Smooth muscle cell of the brain vasculature (primary cell): ENCODE data around the gene ZP1.
"Not testable (repeated sequence)": the region's sequence is repeated elsewhere in the genome, so short reads cannot be mapped to it uniquely, and the experiment has no call there.

Experiments
- DNase-seq: peaks from one replicate; pipeline ENCODE4 v3.0.0-alpha.2; 2012; ENCODE audit warnings: low read depth, low spot score

Gene ZP1, protein sequence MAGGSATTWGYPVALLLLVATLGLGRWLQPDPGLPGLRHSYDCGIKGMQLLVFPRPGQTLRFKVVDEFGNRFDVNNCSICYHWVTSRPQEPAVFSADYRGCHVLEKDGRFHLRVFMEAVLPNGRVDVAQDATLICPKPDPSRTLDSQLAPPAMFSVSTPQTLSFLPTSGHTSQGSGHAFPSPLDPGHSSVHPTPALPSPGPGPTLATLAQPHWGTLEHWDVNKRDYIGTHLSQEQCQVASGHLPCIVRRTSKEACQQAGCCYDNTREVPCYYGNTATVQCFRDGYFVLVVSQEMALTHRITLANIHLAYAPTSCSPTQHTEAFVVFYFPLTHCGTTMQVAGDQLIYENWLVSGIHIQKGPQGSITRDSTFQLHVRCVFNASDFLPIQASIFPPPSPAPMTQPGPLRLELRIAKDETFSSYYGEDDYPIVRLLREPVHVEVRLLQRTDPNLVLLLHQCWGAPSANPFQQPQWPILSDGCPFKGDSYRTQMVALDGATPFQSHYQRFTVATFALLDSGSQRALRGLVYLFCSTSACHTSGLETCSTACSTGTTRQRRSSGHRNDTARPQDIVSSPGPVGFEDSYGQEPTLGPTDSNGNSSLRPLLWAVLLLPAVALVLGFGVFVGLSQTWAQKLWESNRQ

DNA sequence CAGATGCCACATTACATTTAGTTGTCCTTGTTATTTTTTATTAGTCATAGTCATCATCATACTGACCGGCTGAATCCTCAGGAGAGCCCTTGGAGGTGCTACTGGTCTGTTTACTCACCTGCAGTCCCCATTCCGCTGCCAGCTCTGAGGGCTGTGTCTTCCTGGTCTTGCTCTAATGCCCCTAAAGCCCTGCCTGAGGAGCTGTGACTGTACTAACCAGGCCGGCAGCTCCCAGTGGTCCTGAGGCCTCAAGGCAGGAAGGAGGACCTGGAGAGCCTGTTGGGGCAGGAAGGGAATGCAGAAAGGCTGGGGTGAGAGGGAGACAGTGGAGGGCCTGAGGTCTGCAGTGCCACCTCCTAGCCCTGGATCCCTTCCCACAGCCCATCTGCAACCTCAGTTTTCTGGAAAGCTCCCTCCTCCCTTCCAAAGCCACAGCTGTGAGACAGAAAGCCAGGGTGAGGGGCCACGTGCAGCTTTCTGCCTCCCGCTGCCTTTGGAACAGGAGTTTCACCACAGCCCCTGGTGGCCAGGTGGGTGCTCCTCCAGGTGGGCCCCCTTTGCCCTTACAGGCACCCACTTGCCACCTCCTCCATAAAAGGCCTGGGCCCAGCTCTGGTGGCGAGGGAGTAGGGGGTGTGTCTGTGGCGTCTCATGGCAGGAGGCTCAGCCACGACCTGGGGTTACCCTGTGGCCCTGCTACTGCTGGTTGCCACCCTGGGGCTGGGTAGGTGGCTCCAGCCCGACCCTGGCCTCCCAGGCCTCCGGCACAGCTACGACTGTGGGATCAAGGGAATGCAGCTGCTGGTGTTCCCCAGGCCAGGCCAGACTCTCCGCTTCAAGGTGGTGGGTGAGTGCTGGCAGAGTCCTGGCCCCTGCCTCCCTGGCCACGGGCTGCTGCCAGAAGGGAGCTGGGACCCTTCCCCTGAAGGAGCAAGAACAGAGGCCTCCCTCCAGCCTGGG is at the start of gene ZP1:
Gene ZP1 (plus strand): TSS at position 632 of the 960 bp plus-strand sequence. CDS start 20 bp downstream, at position 652.
- no peak for DNase-seq

DNA sequence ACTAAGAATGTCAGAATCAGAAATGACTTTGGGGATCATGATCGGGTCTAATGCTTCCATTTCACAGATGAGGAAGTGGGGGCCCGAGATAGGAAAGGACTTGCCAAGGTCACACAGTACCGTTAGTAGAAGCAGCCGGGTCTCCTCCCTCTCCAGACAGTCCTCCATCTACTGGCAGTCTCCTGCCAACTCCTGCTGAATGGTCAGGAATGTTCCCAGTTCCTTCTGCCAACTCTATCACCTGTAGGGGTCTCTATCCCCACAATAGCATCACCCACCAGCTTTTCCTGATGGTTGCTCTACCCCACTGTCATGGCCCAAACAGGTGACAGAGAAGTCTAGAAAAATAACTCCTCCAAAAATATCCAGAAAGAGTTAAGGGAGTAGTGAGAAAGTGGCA is 49.3 kb upstream of the ZP1 start:
- DNase-seq, result no peak

DNA sequence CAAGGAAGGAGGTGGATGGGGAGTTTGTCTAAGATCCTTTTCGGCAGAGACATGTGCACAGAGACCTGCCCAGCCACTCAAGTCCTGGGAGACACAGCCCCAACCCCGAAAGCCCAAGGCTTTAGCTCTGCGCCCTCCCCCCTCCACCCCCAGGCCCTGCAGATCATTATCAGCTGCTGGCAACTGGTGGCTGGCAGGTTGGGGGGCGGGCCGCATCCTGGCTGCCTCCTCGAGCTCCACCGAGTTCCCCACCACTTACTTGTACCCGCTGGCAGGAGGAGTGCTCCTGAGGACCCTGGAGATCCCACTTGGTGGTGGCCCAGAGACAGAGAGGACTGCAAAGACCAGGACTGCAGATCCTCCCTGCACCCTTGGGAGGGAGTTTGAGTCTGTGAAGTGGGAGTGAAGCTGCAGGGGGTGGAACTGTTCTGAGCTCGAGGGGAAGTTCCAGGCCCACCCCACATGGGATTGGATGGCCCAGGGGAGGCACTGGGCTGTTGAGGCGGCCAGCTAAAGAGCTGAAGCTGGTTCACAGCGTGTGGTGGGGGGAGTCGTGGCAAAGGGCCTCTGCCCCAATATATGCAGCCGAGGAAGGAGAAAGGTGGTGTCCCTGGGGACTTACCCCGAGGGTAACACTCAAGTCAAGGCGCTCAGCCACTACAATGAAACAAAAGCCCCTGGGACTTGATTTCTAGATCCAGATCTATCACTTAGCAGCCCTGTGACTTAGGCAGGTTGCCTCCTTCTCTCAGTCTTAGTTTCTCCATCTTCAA is 45.3 kb upstream of the ZP1 start:
- no peak for DNase-seq

DNA sequence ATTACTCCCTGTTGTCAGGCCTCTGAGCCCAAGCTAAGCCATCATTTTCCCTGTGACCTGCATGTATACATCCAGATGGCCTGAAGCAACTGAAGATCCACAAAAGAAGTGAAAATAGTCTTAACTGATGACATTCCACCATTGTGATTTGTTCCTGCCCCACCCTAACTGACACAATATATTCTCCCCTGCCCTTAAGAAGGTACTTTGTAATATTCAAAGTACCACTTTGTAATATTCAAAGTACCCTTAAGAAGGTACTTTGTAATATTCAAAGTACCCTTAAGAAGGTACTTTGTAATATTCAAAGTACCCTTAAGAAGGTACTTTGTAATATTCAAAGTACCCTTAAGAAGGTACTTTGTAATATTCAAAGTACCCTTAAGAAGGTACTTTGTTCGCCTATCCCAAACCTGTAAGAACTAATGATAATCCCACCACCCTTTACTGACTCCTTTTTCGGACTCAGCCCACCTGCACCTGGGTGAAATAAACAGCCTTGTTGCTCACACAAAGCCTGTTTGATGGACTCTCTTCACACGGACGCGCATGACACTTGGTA is 43.5 kb upstream of the ZP1 start:
- not testable (repeated sequence) for DNase-seq

DNA sequence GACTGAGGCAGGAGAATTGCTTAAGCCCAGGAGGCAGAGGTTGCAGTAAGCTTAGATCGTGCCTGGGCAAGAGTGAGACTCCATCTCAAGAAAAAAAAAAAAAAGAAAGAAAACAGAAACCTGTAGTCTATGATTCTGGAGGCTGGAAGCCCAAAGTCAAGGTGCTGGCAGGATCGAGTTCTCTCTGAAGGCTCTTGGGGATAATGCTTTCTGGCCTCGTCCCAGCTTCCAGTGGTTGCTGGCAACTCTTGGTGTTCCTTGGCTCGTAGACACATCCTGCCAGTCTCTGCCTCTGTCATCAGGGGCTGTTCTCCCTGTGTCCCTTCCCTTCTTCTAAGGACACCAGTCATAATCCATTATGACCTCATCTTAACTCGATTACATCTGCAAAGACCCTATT is 42.2 kb upstream of the ZP1 start:
- no peak for DNase-seq

DNA sequence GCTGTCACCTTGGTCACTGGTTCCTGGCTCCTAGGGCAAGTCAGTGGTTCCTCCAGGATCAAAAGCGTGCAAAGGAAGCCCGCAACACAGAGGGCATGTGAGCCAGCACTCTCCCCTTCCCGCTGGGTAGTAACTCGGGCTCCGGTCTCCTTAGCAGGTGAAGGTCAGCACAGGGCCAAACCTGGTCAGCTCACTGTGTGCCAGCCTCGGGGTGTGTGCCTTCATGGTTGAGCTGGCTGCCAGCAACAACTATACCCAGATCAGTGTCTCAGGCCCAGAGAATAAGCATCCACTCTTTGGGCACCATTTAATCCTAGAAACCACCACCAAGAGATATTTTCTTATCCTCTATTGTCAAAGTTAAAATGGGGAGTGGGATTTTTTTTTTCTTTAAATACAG is 41.6 kb upstream of the ZP1 start:
- no peak for DNase-seq

DNA sequence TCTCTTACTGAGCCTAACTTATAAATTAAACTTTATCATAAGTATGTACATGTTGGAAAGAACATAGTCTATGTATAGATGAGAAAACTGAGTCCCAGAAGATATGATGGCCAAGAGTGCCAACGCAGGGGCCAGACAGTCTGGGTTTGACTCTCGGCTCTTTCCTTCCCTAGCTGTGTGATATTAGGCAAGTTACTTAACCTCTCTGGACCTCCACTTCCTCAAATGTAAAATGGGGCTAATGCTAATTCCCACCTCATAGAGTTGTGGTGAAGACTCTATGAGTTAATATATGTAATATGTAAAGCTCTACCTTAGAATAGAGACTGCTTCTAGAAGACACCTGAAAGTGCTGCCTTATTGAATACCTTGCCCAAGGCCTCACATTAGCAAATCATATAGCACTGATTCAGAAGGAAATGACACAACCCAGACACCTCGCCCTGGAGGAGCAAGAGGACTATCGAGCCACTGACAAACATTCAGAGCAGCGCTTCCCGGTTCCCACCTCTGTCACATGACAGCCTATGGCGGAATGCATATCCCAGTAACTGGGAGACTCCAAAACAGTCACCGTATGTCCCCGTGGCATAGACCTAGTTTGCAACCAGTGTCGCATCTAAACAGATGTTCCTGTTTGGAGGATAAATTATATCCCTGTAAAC is 36.7 kb upstream of the ZP1 start:
- DNase-seq, result no peak

DNA sequence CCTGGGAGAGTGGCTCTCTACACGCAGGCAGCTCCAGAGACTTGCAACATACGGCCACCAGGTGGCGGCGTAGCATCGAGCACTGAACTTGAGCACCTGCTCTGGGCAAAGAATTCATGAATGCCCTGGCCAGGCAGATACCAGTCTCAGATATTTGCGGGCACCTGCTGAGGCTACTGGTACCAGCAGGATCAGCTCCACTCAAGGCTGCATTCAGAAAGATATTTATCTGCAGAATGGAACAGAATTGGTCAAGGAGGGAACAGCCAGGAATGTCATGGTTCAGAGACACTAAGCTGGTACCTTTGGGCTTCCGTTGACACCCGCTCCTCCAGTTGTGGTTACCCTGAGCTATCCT is 36.2 kb upstream of the ZP1 start:
- DNase-seq, result peak; percentile 63

DNA sequence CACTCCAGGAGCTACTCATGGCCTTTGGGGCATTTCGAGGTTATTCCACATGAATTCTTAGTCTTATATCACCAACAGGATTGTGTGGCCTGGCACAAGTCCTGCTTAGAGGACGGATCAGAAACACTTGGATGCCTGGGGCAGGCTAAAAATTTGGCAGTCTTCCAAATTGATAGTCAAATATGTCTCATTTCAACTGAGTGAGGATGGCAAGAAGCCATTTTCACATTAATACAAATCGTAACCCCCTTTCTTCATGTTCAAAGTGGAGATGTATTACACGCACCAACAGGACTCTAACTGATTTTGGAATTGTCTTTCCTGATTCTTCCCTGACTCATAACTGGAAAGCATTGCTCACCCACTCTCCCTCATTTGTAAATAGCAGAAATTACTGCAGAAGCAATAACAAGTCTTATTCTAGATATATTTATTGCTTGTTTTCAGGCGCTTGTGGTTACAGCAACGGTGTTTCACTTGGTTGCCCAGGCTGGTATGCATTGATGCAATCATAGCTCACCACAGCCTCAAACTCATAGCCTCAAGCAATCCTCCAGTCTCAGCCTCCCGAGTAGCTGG is 35.8 kb upstream of the ZP1 start:
- no peak for DNase-seq

DNA sequence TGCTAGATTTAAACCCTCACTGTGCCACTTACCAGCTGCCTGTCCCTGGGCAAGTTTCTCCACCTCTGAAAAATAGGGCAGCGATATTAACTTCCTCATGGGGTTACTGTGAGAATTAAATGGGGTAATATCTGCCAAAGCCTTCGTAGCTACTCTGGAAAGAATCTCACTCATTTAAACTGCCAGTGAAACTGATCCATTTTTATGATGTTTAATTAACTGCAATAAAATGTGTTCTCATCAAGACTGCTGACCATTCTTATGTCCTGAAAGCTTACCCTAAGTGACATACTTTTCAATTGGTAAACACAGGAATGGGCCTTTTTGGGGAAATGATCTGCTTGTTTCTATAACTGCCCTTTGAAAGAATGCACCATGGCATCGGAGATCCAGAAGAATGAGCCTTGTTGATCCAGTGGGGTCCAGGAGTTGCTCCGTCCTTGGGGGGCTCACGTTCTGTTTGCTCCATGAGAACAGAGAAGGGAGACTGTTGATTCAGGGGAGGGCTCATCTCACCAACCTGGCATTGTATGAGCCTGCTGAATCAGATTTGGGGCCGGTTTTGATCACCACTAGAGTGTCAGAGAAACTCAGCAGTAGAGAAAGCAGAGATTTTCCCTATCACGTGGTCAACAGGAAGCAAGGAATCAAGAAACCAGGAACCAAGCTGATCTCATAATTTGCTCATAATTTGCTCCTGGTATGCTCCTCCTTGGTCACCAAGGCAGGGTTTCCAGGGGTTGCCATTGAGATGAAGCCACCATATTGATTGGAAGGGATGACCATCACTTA is 32.4 kb upstream of the ZP1 start:
- DNase-seq, result no peak

DNA sequence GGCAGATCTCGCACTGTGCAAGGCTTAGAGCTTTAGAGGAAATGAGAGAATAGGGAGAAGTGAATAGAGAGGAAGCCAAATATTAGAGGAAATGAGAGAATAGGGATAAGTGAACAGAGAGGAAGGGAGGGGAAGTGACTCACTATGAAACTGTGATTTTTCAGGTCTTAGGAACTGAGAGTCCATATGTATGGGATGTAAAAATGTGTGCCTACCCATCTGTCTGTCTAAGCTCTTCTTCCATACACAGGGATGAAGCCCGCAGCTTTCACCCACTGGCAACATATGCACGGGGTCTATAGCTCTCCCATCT is 31.9 kb upstream of the ZP1 start:
- no peak for DNase-seq

DNA sequence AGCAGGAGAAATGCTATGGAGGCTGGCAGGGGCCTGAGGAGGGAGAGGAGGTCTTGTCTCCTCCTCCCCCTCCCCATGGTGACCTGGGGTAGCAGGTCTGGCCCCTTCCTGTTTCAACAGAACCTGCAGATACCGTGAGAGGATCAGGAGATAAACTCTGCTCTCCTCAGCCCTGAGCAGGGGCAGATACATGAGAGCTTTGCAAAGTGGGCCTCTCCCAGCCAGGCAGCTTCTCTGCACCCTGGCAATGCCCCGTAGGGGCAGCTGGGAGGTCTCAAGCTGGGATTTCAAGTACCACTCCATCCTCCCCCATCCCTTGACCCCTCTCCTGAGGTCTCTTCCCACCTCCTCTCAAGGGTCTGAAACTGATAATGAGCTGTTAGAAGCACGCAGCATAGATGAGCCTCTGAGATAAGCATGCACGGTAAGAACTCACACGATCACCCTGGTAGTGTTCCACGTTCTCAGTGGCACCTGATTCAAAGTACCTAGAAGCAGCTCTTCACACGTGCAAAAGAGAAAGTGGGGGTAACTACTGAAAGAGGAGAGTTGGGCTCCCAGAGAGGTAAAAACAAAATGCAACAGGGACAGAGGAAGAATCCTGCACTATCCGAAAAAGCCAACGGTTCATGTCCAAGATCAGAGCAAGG is 30.4 kb upstream of the ZP1 start:
- no peak for DNase-seq

DNA sequence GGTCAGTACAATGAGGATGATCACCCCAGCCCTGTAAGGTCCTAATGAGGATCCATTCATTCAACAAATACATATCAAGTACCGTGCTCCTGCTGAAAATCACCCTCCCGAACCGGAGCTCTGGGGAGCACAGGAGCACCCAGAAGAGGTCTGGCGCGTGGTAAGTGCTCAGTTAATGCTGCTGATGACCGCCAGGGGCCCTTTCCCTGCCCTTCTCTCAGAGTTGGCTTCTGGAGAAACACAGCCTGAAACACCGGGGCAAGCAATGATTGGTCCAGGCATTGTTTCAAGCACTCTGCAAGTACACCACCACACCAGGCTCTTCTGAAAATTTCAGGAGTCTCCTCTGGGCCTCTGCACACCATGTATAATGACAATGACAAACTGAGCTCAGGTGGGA is 29.2 kb upstream of the ZP1 start:
- no peak for DNase-seq

DNA sequence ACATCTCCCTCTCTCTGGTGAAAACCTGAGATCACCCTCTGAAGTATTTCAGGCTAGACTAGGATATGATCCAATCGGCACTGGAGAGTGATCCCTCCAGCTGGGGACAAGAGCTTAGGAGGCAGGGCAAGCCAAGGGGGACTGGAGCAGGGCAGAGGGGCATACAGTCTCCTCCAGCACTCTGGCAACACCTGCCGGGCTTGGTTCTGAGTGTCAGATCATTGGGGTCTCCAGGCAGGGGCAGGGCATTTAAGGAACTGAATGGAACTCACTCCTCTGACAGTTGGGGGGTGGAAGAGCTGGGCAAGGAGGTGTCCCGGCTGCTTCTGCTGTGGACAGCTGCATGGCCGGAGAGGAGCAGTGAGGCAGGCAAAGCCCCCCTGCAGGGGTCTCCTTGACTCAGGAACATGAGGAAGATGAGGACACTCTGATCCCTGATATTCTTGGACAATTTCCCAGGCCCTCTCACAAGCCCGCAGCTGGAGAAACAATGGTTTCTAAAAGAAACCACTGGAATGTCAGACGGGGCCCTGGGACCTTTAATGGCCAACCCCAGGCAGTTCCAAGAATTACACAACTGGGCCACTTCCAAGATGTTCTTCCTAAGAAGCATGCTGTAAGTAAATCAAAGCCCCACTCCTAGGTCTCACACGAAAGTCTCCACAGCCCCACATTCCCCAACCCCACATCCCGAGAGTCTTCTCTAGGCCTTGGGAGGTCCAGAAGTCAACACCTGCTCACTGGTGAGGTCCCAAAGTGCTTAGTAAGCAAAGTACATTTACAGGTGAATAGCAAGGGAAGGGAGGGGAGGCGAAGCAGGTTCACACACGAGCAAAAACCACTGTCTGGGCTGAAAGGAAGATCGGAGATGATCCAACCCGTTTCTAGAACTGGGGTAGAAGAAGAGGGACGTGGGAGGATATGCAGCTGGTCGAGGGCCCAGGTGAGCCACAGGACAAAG is 26.6 kb upstream of the ZP1 start:
- peak; percentile 99 for DNase-seq

DNA sequence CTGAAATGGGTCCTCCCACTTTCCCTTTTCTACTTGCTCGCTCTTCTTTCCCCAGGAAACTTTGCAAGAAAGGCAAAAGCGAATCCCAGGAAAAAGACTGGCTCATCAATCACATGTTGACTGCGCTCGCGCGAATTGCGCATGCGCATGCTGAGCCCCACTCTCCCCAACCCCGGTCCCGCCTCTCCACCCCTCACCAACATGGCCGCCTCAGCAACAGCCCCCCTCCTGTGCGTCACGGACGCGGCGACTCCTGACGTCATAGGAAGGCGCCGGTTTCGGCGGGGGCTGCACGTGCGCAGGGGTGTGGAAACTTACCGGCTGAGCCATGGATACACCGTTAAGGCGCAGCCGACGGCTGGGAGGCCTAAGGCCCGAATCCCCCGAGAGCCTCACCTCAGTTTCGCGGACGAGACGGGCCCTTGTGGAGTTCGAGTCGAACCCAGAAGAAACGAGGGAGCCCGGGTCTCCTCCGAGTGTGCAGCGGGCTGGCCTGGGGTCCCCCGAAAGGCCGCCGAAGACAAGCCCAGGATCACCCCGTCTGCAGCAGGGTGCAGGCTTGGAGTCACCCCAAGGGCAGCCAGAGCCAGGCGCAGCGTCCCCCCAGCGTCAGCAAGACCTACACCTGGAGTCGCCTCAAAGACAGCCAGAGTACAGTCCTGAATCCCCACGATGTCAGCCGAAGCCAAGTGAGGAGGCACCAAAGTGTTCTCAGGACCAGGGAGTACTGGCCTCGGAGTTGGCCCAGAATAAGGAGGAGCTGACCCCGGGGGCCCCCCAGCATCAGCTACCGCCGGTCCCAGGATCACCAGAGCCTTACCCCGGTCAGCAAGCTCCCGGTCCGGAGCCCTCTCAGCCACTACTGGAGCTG is 25.3 kb upstream of the ZP1 start, which contains the start of gene CCDC86:
Gene CCDC86 (plus strand): TSS at position 317 of the 871 bp plus-strand sequence. CDS start 12 bp downstream, at position 329.
- DNase-seq, result peak; percentile 90

DNA sequence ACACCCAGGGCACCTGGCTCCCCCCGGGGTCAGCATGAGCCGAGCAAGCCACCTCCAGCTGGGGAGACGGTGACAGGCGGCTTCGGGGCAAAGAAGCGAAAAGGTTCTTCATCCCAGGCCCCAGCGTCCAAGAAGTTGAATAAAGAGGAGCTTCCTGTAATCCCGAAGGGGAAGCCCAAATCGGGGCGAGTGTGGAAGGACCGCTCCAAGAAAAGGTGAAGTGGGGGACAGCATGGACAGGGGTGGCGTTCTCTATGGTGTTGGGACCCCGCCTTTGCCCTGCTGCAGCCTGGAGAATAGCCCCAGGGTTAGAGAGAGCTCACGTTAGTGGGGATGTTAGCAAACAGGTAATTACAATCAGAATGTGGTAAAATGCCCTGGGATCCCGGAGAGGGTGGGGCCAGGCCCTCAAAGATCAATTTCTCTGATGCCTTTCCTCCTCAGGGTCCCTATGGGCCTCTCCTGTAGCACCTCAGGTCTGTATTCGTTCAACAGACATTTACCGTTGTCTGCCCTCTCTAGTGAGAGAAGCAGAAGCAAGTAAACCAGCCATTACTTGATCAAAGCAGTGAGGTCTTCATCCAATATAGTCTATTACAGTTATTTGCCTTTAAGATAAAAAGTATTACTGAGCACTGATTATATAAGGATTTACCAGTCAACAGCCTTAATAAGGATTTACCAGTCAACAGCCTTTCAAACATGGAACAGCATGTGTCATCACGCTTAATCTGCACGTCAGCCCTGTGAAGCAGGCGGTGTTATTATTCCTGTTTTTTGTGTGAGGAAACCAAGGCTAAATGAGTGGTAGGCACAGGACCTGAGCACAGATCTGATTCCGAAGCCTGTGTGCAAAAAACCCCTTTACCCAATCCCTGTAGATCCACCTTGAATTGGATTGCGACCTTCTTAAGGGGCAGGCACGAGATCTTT is 24.4 kb upstream of the ZP1 start:
- no peak for DNase-seq
